Adrenal gland (tissue), 5 donors: ENCODE results near the gene CERS2.

Experiments
- CTCF ChIP-seq, 6 experiments: fragments of 450-650 bp in 4 of 6; fragments of 200-600 bp in 2 of 6; sonication (generic) in 1 of 6; IDR thresholded peaks; 1 replicate in 5 of 6; 2 replicates in 1 of 6; pipeline versions ENCODE4 v1.5.1 to v1.8.0; 2016 to 2021; ENCODE audit warnings: antibody characterized with exemption in 6 of 6, mild to moderate bottlenecking in 2 of 6, moderate library complexity in 1 of 6
- POLR2A ChIP-seq, 2 donors: fragments of 450-650 bp; IDR thresholded peaks; one replicate each; pipeline ENCODE4 v1.6.1; 2017; ENCODE audit warnings: antibody characterized with exemption in 2 of 2, mild to moderate bottlenecking in 2 of 2, moderate library complexity in 1 of 2
- donor health status: DM: no; HTN: no; CAD: no.

GRCh38 chr1:150965605-150966004 lies 9.0 kb downstream of the CERS2 start:
- TF ChIP-seq CTCF (IDR thresholded peaks at IDR 0.05) (no peak), POLR2A (IDR thresholded peaks at IDR 0.05) (no peak)
